HG03135 (cell line): ENCODE results near the gene MED15.
"Not testable (repeated sequence)": the region's sequence is repeated elsewhere in the genome, so short reads cannot be mapped to it uniquely, and the experiment has no call there.

Experiments
- ATAC-seq: cut with Tn5 transposase; IDR thresholded peaks from one replicate; pipeline ENCODE4 v1.9.1; 2021; ENCODE audit warnings: mild to moderate bottlenecking, moderate library complexity; ENCODE audit not compliant: unreplicated experiment

The MED15 gene

DNA sequence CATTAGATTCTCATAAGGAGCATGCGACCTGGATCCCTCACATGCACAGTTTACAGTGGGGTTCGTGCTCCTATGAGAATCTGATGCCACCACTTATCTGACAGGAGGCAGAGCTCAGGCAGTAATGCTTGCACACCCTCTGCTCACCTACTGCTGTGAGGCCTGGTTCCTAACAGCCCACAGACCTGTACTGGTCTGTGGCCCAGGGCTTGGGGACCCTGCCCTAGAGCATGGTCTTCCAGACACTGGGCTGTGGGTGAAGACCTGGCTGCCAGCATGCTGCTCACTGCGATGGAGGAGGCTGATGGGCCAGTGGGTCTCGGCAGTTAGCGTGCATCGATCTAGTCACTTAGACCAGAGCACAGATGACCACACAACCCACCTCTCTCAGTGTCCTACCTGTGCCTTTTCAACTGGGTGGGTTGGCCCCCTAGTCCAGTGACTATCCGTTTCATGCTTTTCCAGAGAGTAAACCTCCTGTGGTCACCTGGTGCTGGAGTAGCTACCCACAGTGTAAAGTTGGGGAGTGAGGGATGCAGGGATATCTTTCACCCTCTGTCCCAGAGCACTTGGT is 21.1 kb downstream of the MED15 start:
- ATAC-seq: no peak

DNA sequence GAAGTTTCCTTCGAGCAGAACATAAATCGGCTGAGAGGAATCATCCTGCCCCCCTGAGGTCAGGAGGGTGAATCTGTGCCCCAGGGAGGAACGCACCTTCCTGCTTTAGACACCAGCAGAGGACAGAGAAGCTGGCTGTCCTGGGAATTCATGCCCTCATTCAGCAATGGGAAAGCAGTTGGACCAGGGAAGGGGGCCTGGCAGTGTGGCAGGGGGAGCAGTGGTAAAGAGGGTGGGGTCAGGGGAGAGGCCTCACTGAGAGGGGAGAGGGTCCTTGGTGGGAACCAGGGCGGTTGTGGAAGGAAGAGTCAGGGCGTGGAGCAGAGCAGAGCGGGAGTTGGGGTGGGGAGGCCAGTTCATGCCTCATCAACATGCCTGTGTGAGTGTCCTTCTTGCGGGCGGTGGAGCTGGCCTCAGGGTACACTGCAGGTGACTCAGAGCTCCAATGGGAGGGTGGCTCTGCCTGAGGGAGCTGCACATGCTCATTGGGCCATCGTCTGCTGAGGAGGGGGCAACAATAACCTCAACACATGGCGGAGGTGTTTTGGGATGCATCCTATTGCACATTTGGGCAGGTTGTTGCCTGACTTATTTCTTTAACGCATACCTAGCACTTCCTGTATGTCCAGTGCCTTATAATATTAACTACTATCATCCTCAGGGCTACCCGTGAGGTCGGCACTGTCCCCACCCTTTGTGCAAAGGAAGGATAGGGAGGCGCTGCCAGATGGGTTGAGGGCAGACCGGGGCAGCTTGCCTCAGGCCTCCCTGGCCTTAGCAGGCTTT is 23.2 kb downstream of the MED15 start:
- no peak for ATAC-seq

DNA sequence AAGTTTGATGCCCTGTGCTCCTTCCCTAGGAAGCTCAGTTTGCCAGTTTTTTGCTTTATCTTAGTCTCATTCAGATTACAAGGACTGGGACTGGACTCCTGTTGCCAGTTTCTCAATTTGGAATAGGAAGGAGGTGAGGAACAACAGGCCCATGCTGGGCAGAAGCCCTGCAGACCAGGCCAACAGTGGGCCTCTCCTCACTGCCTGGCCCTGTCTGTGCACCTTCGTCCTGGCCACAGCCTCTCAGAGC is 23.7 kb downstream of the MED15 start:
- no peak for ATAC-seq

DNA sequence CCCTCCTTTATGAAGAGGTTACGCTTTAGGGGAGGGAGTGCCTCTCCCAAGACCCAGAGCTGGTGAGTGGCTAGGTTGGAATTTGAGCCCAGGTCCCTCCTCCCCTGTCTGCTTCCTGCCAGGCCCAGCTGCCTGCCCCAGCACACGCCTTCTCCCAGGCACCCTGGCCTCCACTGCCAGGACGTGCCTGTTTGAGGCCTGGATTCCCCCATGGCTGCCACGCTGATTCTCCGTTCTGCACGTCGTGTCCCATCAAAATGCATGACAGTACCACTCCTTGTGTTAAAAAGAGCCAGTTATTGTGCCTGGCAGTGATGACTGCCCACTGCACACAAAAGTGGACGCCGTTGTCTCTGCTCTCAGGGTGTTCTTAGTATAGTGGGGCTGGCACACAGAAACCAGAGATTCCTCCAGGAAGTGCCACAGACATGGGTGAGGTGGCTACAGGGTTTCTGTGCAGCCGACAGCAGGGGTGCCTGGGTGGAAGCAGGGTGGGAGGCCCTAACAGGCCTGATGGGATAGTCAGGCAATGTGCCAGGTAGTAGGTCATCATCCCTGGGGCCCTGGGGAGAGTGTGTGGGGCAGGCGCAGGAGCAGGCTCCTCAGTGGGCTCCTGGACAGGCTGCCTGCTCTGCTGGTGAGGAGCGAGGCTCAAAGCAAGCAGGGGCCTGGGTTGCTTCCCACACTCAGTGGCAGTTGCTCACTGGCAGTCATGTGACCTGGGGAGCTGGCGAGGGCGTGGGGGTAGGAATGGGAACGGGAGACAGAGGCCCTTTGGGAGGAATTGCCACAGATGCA is 24.2 kb downstream of the MED15 start:
- no peak for ATAC-seq

DNA sequence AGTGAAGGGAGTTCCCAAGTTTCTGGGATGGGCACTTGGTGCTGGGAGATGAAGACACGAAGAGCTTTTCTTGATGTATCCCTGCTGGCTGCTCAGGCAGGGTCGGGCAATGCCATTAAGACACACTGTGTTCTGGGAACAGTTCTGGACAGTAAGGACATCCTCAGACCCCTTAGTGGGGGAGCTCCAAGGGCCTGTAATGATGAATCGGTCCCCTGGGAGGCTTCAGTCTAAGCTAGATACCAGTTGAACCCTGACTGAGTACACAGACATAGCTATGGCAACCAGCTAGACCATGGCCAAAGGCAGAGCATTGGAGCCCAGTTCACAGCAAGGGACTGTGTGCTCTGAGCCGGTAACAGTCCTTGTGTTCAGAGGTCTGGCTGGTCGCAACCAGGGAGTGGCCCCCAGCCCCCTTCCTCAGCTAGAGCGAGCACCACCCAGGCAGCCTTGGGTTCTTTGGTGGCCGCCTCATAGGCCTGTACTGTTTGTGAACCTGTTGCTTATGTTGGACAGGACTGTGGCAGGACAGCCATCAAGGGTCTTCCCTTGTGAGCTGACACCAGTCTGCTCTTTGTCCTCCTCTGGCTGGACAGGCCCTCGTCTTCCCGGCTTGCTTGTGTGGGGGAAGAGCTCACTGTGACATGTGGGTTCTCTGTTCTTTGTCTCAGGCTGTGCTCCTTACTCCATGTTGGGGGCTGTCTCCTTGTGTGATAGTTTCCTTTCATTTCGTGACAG is 25.0 kb downstream of the MED15 start:
- no peak for ATAC-seq

DNA sequence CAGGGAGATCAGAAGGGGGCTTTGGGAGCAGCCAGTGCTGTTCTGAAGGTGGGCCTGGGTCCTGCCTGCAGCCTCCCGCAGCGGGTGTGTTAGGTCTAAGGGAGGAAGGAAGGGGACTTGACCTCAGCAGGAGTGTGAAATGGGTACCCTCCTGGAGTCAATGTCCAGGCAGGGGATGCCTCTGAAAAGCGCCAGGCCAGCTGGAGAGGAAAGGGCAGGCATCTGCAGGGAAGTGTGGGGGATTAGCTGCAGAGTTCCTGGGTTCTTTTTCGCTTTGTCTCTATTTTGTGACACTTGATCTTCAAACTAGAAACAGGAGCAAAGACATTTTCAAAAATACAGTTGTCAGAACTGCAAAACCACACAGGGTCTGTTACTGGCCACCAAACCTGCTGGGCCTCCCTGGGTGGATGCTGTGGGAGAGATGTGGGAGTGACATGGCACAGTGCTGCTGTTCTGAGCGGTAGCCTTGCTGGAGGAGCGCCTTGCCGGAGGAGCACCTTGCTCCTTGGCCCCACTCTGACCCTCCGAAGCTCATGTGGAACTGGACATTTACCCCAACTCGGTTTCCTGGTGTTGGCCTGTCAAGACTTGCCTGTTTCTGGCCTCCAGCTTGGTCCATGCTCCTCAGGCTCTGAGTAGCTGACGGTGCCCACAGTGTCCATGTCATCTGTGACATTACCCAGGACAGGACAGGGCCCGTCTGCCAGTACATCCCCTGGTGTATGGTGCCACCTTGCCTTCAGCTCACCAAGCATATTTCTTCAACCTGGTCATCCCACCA is 25.9 kb downstream of the MED15 start:
- ATAC-seq: no peak

DNA sequence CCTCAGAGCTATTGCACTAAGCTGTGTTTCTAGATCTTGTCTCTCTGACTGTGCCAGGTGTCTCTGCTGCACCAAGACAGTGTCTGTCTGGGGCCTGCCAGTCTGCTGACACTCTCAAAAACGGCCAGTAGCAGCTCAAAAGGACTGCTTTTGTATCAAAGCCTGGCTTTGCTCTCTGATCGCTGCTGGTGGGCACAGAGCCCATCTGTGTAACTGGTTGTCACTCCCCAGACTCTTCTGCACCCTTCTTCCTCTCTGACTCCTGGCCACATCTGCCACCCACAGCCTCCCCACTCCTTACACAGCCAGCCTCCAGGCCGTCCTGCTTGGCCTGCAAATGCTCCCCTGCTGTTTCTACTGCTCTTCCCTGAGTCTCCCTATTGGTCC is 26.5 kb downstream of the MED15 start:
- ATAC-seq: no peak

DNA sequence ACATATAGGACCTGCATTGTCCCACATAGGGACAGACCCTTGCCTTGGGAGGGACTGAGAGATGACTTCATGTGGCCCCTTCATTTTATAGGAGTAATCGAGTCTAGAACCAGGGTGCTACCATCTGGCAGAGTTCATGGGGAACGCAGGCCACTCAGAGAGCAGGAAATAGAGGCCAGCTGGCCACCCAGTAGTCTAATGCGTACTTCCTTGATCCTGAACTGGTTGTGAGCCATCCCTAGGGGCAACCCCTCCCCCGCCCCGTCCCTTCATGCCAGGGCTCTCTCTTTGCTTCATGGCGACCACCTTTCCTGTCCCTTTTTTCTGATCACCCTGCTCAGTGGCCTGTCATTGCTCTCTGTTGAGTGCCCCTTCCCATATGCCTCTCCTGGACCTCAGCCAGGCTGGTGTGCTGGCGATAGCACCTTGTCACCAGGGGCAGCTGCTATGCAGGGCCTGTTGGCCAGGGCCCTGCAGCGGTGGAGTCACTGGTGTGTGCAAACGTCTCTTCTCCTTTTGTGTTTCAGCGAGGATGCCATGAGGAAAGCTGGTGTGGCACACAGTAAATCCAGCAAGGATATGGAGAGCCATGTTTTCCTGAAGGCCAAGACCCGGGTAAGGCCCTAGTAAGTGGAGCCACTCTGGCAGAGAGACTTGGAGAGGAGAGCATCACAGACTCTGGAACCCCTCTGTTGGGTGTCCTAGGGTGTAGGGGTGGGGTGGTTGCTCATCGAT is 29.3 kb downstream of the MED15 start:
- ATAC-seq: no peak

DNA sequence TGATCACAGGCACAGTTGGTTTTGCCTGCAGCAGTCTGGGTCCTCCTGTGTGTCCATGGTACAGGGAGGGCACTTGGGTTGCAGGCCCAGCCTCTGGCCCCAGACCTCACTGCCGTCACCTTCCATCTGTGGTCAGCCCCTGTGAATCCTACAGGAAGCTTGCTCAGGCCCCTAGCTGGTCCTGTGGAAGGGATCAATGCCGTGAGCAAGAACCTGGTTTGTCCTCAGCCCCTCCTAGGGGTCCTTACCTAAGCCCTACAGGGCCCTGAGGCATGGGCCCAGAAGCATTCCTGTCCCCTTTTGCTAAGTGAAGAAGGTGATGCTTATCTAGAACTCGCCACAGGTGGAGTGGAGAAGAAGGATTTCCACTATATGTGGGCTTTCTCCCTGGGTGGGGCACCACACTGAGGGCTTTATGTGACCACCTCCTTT is 29.9 kb downstream of the MED15 start:
- no peak for ATAC-seq

DNA sequence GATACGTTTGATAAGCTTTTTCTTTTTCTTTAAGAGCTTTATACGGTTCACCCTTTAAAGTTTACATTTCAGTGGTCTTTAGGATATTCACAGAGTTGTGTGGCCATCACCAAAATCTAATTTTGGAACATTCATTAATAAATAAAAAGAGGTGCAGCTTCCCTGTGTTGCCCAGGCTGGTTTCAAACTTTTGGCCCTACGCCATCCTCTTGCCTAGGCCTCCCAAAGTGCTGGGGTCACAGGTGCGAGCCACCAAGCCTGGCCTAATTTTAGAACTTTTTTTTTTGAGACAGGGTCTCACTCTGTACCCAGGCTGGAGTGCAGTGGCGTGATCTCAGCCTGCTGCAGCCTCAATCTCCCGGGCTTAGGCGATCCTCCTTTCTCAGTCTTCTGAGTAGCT is 30.6 kb downstream of the MED15 start:
- no peak for ATAC-seq

DNA sequence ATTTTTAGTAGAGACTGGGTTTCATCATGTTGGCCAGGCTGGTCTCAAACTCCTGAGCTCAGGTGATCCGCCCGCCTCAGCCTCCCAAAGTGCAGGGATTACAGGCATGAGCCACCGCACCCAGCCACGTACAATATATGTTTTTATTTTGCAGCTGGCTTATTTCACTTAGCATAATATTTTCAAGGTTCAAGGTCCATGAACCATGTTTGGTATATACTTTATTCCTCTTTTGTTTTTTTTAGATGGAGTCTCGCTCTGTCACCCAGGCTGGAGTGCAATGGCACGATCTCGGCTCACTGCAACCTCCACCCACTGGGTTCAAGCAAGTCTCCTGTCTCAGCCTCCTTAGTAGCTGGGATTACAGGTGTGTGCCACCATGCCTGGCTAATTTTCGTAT is 31.5 kb downstream of the MED15 start:
- ATAC-seq: not testable (repeated sequence)

DNA sequence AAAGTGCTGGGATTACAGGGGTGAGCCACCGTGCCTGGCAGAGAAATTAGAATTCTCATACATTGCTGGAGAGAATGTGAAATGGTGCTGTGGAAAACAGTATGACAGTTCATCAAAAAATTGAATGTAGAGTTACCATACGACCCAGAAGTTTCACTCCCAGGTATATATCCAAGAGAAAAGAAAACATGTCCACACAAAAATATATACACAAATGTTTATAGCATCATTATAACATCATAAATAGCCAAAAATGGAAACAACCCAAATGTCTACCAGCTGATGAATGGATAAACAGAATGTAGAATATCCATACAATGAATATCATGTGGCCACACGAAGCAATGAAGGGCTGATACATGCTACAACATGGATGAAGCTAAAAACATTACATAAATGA is 34.6 kb downstream of the MED15 start:
- no peak for ATAC-seq

DNA sequence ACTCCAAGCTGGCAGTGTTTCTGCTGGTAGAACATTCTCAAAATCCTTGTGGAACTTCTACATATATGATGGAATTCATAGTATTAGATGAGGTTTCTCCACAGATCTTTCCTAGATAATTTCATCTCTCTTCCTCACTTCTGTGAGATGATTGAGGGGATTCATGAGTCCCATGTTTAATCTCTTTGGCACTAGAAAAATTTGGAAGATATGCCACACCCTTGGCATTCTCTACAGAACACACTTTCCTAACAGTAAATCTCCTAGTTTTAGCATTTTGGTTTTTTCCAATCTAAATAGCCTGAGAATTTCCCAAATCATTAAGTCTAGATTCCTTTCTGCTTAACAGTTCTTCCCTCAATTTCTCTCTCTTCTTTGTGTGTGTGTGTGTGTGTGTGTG is 35.3 kb downstream of the MED15 start:
- ATAC-seq: no peak

DNA sequence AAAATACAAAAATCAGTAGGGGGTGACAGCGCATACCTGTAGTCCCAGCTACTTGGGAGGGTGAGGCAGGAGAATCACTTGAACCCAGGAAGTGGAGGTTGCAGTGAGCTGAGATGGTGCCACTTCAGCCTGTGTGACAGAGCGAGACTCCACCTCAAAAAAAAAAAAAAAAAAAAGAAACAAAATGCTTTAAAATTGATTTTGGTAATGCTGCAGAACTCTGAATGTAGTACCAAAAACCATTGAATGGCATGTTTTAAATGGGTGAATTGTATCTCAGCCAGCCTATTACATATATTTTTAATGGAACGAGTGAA is 37.9 kb downstream of the MED15 start:
- ATAC-seq: not testable (repeated sequence)

DNA sequence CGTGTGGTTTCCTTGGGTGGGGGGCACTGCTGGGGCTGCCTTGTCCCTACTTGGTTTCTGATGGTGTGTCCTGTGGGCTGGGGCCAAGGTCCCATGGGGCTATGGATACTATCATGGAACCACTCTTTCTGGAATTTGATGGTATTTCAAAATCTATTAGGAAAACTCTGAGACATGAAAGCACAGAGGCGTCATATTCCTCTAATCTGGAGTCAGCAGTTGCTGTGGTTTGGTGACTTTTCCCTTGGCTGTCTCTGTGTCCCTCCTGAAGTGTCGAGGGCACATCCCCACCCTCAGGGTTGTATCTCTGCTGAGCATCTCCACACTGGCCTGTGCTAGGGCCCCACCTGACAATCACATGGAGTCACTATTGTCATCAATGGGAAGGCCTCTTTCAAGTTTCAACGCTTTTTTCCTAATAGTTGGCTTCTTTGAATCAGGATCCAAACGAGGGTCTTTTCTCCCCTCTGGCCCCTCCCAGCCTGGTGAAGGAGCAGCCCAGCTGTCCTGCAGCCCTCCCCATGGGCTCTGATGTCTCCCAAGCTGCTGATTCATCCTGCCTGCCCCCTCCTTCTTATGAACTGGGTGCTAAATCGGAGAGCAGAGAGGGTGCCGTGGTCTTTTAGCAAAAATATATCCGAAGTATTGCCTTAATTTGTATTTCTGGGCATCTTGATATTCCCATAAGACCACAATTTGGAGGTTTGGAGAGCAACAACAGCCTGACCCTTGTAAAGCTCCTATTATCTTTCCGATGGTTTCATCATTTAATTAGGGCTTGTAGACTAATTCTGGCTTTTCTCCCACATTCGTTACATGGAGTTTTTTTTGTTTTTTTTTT is 38.5 kb downstream of the MED15 start:
- no peak for ATAC-seq

DNA sequence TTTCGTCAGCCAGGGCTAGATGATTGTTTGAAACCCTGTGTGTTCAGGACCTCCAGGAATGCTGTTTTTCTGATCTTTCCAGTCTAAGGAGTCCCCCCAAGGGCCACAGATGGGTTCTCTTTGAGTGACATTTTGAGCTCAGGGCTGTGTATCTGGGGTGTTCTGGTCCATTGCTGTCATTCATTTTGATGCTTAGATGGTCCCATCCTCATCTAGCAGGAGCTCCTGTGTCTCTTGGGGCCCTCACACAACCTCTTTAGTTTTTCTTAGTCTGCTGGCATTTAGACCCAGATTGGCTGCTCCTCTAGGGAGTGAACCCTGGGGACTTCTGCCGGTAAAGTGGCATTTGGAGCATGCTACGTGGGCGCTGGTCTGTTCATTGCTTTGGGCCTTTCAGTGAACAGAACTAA is 39.1 kb downstream of the MED15 start:
- no peak for ATAC-seq

DNA sequence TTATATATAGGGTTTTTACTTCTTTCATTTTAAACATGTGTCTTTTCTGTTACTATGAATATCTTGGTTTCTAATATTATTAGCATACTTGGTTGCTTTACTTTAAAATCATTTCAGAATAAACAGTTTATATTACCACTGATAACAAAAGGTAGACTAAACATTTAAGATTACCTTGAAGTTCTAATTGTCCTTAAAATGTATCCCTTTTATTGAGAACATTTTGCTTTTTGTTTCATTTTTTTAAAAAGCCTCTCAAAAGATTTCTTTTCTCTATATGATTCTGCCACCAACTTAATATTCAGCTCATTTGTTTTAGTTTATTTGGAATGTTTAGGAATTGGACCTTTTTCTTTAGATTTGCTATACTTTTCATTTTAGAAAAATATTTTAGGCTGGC is 39.6 kb downstream of the MED15 start:
- ATAC-seq: no peak

DNA sequence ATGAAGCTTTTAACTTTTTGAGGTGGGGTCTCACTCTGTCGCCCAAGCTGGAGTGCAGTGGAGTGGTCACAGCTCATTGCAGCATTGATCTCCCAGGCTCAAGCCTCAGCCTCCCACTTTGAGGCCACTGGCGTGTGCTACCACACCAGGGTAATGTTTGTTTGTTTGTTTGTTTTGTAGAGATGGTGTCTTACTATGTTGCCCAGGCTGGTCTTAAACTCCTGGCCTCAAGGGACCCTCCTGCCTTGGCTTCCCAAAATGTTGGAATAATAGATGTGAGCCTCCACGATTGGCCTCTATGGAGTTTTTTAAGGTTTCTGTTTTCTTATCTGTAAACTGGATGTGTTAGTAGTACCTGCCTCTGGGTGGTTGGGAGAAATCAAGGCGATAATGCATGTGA is 41.4 kb downstream of the MED15 start:
- no peak for ATAC-seq

DNA sequence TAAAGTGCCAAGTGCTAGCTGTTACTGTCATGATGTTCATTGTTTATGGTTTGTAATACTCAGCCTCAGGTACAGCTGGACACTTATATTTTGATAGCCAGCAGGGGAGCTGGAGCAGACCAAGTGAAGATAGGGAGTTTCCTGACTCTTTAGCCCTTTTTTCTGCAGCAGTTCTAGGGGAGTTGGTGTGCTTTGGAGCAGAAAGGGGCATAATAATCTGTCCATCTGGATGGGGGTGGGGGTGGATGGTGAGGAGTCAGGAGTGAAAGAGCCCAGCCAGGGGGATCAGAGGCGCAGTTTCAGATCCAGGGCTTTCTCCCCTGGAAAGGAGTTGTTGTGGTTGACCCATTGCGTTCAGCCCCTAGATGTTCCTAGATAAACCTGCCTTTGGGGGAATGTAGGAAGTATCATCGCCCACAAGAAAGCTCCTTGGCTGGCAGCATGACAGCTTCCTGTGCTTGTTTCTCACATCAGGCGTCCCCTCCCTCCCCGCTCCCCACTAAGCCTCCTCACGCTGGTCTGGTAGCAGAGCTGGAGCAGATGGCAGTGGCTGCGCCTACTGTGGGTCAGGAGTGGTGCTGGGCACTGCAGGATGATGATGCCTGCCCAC is 41.9 kb downstream of the MED15 start:
- no peak for ATAC-seq
